Measurements from ENCODE around the gene CKAP2L.

The CKAP2L gene

GRCh38 chr2:112758711-112759110 is 5.7 kb downstream of the CKAP2L start:
- Histone ChIP-seq H3K79me2 (ENCODE audit: control insufficient read depth, low read length) (peaks cover 50% of the 10 kb centered on the region), H3K4me2 (ENCODE audit: low read length) (no peak overlapping the region), H3K9me2 (replicated peaks; ENCODE audit: control insufficient read depth, low read length) (no peaks in the 10 kb centered on the region), H3K36me3 (ENCODE audit: control insufficient read depth, low read length) (peaks cover 94% of the 10 kb centered on the region), H3K27ac (ENCODE audit: low read depth, low read length) (no peak overlapping the region), H3K4me3 (ENCODE audit: low read length) (no peak overlapping the region), H4K20me1 (ENCODE audit: control insufficient read depth, insufficient read depth, low read depth, low read length) (no peaks in the 10 kb centered on the region), H3K4me1 (ENCODE audit: control insufficient read depth, low read length) (peaks cover 10% of the 10 kb centered on the region), H3F3A (ENCODE audit: control insufficient read depth, insufficient read depth) (no peaks in the 10 kb centered on the region), H3K9me3 (ENCODE audit: control insufficient read depth, insufficient read depth, low read length) (no peaks in the 10 kb centered on the region), H3K27me3 (ENCODE audit: control insufficient read depth, low read length) (no peaks in the 10 kb centered on the region)
- TF ChIP-seq CTCF (IDR thresholded peaks at IDR 0.05; ENCODE audit: low read depth, low read length, poor library complexity, severe bottlenecking) (no peak), EZH2phosphoT487 (IDR thresholded peaks at IDR 0.05; ENCODE audit: borderline replicate concordance, low read length) (no peak)

GRCh38 chr2:112757265-112757664 is 7.1 kb downstream of the CKAP2L start:
- Histone ChIP-seq H3K4me2 (ENCODE audit: low read length) (no peak overlapping the region), H4K20me1 (ENCODE audit: control insufficient read depth, insufficient read depth, low read depth, low read length) (no peaks in the 10 kb centered on the region), H3K4me1 (ENCODE audit: control insufficient read depth, low read length) (no peaks in the 10 kb centered on the region), H3K27ac (ENCODE audit: low read depth, low read length) (no peak overlapping the region), H3K79me2 (ENCODE audit: control insufficient read depth, low read length) (peaks cover 36% of the 10 kb centered on the region), H3K4me3 (ENCODE audit: low read length) (no peak overlapping the region), H3K36me3 (ENCODE audit: control insufficient read depth, low read length) (peaks cover 94% of the 10 kb centered on the region), H3F3A (ENCODE audit: control insufficient read depth, insufficient read depth) (no peaks in the 10 kb centered on the region), H3K9me3 (ENCODE audit: control insufficient read depth, insufficient read depth, low read length) (no peaks in the 10 kb centered on the region), H3K27me3 (ENCODE audit: control insufficient read depth, low read length) (no peaks in the 10 kb centered on the region), H3K9me2 (replicated peaks; ENCODE audit: control insufficient read depth, low read length) (no peaks in the 10 kb centered on the region)
- no peak for TF ChIP-seq CTCF (IDR thresholded peaks at IDR 0.05; ENCODE audit: low read depth, low read length, poor library complexity, severe bottlenecking)
- no peak for TF ChIP-seq EZH2phosphoT487 (IDR thresholded peaks at IDR 0.05; ENCODE audit: borderline replicate concordance, low read length)

- Histone ChIP-seq H3K79me2 (ENCODE audit: control insufficient read depth, low read length) (peaks cover 27% of the 10 kb centered on the region), H4K20me1 (ENCODE audit: control insufficient read depth, insufficient read depth, low read depth, low read length) (no peaks in the 10 kb centered on the region), H3K4me1 (ENCODE audit: control insufficient read depth, low read length) (no peaks in the 10 kb centered on the region), H3K4me3 (ENCODE audit: low read length) (no peak overlapping the region), H3K27me3 (ENCODE audit: control insufficient read depth, low read length) (no peaks in the 10 kb centered on the region), H3K36me3 (ENCODE audit: control insufficient read depth, low read length) (peaks cover 93% of the 10 kb centered on the region), H3F3A (ENCODE audit: control insufficient read depth, insufficient read depth) (no peaks in the 10 kb centered on the region), H3K9me2 (replicated peaks; ENCODE audit: control insufficient read depth, low read length) (no peaks in the 10 kb centered on the region), H3K27ac (ENCODE audit: low read depth, low read length) (no peak overlapping the region), H3K4me2 (ENCODE audit: low read length) (no peak overlapping the region), H3K9me3 (ENCODE audit: control insufficient read depth, insufficient read depth, low read length) (no peaks in the 10 kb centered on the region)
- TF ChIP-seq EZH2phosphoT487 (IDR thresholded peaks at IDR 0.05; ENCODE audit: borderline replicate concordance, low read length) (no peak), CTCF (IDR thresholded peaks at IDR 0.05; ENCODE audit: low read depth, low read length, poor library complexity, severe bottlenecking) (no peak)
Observed at GRCh38 chr2:112756207-112756606, 8.2 kb downstream of the CKAP2L start.

GRCh38 chr2:112755444-112755843 is 9.0 kb downstream of the CKAP2L start:
- H3K27me3 ChIP-seq (ENCODE audit: control insufficient read depth, low read length), result no peaks in the 10 kb centered on the region
- no peaks in the 10 kb centered on the region for H3K9me3 ChIP-seq (ENCODE audit: control insufficient read depth, insufficient read depth, low read length)
- H3K79me2 ChIP-seq (ENCODE audit: control insufficient read depth, low read length), result peaks cover 27% of the 10 kb centered on the region
- no peaks in the 10 kb centered on the region for H3K9me2 ChIP-seq (replicated peaks; ENCODE audit: control insufficient read depth, low read length)
- TF ChIP-seq EZH2phosphoT487 (IDR thresholded peaks at IDR 0.05; ENCODE audit: borderline replicate concordance, low read length), result no peak
- no peak for TF ChIP-seq CTCF (IDR thresholded peaks at IDR 0.05; ENCODE audit: low read depth, low read length, poor library complexity, severe bottlenecking)
- H4K20me1 ChIP-seq (ENCODE audit: control insufficient read depth, insufficient read depth, low read depth, low read length), result no peaks in the 10 kb centered on the region
- H3K4me3 ChIP-seq (ENCODE audit: low read length), result no peak overlapping the region
- no peak overlapping the region for H3K27ac ChIP-seq (ENCODE audit: low read depth, low read length)
- no peaks in the 10 kb centered on the region for H3F3A ChIP-seq (ENCODE audit: control insufficient read depth, insufficient read depth)
- H3K4me1 ChIP-seq (ENCODE audit: control insufficient read depth, low read length), result no peaks in the 10 kb centered on the region
- H3K36me3 ChIP-seq (ENCODE audit: control insufficient read depth, low read length), result peaks cover 95% of the 10 kb centered on the region
- H3K4me2 ChIP-seq (ENCODE audit: low read length), result no peak overlapping the region

All from DOHH2 (cell line).